Lung microvascular endothelial cell (primary cell): ENCODE measurements around the gene CD300LB. TPM values are rescaled to one million over a fixed set of nuclear protein-coding genes. Genes with fewer than 3 reads are reported as not detected.
"Not testable (repeated sequence)": the region's sequence is repeated elsewhere in the genome, so short reads cannot be mapped to it uniquely, and the experiment has no call there.

Source experiments
- DNase-seq, 2 donors: peaks; one replicate each; pipeline versions ENCODE4 v3.0.0 to v3.0.0-alpha.2; 2010; ENCODE audit warnings: low read depth in 2 of 2
- total RNA-seq: library from RNA; depleted of rRNA; stranded (reverse); fragments of >200 nt; gene quantifications from 2 replicates; pipeline ENCODE4 v1.2.1, GENCODE V29; 2014

Gene CD300LB
- total RNA-seq, 1 donor from 2014 or later, result not detected

DNA sequence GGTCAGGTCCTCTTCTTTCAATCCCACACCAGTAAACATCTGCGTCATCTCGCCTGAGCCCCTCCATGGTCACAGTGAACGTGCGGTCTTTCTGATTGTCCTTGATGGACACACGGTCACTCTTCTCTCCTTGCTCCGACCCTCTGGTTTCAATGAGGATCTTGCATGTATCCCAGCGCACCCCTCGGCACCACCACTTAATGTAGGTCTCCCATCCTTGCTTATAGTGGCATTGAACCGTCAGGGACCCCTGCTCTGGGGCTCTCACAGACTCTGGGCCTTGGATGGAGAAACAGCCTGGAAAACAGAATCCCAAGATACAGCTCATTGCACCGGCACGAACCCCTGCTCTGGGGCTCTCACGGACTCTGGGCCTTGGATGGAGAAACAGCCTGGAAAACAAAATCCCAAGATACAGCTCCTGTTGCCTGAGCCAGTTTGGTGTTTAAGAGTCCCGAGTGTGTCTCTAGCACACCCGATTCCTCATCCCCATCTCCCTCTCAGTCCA is 5.4 kb downstream of the CD300LB start:
- no peak for DNase-seq

DNA sequence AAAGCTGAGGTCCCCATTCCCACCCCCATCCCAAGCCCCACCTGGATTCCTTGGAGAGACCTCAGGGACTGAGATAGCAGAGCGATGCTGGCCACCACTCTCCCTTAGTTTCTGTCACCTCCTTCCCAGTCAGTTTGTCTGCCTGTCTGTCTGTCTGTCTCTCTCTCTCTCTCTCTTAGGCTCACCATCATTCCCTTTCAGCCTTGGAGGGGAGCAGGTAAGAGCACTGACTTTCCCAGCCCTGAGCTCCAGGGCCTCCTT is 5.9 kb downstream of the CD300LB start:
- no peak for DNase-seq

DNA sequence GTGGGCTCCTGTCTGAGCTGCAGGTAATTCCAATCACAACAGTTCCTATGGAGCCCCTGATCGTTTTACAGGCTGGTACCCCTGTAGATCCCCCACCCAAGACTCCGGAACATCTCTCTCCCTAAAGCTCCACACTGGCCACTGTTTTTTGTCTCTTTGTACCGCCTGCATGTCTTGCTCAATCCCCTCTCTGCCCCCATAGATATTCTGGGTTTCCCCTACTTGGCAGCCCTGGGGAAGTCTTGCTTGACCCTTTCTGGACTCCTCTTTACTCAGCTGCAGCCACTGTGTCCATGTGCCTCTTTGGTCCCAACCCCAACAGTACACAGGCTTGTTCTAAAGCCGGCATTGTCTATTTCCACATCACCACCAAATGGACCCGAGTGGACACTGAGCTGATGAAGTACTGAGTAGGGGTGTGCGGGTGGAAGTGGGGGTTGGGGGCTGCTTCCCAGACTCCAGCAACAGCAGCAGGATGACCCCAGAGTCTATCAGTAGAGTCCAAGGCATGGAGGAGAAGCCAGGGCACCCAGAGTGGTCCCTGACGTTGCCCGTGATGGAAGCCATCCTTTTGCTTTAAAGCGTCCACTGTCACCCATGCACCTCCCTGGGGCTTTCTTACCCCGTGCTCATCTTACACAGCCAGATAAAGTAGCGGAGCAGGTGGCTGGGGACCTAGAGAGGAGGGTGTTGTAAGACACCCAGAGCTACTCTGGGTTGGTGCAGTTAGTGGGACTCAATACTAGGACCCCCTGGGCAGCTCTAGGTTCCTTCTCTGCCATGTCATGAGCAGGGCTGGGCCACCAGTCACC is 6.4 kb downstream of the CD300LB start:
- DNase-seq, result no peak

DNA sequence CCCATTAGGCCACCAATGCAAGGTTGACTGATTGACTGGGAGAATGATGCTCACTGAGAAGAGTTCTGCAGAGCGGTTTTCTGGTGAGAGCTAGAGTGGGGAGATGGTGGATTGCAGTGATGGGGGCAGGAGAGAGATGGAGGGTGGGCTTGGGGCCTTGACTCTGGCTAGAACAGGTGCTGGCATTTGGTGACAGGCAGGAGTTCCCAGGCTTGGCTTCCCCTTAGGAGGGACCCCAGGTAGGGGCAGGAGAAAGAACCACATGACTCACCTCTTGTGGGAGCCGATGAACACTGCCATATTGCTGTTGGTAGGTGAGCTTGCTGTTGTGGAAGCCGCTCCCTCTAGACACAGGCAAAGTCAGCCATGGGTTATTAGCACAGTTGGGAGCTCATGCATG is 8.0 kb downstream of the CD300LB start:
- no peak for DNase-seq

DNA sequence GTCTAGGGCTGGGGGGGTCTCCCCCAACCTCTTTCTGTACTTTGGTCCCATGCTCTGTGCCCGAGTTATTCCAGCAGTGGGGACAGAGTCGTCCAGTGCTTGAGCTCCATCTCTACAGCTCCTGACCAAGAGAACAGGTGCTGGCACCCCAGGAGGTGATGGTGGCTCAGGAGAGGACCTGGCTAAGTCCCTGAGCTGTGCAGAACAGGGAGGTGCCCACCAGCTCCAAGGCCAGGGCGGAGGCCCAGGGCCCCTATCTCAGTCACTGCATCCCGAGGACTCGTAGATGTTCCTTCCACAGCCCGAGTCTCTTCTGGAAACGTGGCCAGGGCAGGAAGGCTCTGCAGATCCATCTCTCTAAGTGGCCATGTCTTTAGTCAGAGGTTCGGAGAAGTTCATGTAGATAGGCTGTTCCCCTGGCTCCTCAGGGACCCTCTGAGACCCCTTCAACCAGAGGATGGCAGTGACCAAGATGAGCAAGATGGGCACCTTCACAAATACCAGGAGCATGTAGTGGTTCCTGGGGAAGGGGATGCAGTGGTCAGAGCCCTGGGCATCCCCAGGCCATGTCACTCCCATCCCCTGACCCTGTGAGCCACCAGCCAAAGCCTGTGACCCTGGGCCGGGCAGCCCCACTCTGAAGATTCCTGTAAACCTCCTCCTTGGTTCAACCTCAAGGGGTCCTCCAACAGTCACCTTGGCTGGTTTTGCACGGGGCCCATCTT is 8.7 kb downstream of the CD300LB start:
- no peak for DNase-seq

DNA sequence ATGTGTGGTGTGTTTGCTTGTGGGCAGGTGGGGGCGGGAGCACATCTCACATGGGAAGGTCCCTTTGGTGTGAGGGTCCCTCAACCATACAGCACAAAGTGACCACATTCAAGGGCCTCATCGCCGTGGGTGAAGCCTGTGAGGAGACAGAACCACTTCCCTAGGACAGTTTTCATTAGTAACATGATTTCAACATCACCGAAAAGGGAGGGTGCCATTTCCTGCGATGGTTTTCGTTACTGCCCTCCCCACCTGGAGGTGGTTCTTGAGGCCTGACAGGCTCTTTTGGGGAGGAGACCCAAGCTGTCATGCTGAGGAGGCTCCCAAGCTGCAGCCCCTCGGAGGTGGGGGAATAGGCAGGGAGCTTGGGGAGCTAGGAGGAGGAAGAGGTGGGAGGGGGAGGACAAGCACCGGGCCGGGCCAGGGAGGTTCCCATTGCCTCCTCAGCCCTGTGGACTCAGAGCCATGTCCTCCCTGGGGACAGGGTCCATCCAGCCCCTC is 9.5 kb downstream of the CD300LB start:
- DNase-seq, result no peak

DNA sequence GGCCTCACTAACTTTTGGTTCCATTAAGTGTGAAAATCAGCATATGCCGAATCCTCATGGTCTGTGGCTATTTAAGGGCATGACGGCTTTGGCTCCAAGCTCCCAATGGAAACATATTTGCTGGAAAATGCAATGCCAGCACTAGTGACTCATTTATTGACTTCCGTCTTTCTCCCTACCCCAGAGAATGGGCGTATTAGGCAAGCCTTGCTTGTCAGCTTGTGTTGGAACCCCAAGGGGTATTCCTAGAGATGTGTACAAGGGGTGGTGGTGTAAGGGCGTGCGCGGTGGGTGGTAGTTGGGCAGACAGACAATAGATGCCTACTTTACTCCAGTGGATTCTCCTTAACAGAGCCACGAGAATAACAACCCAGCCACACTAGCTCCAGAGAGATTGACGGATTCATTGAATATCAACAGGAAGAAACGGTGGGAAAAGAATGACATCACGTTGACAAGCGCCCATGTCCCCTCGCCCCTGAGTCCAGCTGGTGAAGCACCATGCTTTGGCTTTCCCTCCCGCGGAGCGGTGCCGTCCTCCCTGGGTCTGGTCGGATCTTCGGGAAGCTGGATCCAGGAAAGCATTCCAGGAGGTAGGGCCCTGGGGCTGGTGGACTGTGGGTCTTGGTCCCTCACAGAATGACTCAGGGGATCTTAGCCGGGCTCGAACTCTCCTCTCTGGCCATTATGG is 10.3 kb downstream of the CD300LB start:
- DNase-seq, result peak in 1 of 2 donors; percentile 61

DNA sequence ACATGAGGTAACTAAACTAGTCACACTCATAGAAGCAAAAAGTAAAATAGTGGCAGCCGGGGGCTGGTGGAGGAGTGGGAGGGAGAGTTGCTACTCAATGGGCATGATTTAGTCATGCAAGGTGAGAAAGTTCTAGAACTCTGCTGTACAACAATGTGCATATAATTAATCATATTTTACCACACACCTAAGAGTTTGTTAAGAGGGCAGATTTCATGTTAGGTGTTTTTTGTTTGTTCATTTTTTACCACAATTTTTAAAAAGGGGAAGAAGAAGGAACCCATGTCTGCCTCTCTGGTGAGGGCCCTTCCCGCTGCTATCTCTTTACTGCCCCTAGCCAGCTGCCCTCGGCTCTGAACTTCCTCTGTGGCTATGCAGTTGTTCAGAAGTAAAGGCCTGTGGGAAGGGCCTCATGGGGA is 11.2 kb downstream of the CD300LB start:
- DNase-seq, result no peak

DNA sequence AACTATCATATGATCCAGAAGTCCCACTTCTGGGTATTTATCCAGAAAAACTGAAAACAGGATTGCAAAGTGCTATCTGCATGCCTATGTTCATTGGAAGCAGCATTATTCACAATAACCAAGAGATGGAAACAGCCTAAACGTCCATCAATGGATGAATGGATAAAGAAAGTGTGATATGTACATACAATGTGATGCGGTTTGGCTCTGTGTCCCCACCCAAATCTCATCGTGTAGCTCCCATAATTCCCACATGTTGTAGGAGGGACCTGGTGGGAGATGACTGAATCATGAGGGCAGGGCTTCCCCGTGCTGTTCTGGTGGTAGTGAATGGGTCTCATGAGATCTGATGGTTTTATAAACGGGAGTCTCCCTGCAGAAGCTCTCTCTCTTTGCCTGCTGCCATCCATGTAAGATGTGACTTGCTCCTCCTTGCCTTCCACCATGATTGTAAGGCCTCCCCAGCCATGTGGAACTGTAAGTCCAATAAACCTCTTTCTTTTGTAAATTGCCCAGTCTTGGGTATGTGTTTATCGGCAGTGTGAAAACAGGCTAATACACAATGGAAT is 12.8 kb downstream of the CD300LB start:
- not testable (repeated sequence) for DNase-seq

DNA sequence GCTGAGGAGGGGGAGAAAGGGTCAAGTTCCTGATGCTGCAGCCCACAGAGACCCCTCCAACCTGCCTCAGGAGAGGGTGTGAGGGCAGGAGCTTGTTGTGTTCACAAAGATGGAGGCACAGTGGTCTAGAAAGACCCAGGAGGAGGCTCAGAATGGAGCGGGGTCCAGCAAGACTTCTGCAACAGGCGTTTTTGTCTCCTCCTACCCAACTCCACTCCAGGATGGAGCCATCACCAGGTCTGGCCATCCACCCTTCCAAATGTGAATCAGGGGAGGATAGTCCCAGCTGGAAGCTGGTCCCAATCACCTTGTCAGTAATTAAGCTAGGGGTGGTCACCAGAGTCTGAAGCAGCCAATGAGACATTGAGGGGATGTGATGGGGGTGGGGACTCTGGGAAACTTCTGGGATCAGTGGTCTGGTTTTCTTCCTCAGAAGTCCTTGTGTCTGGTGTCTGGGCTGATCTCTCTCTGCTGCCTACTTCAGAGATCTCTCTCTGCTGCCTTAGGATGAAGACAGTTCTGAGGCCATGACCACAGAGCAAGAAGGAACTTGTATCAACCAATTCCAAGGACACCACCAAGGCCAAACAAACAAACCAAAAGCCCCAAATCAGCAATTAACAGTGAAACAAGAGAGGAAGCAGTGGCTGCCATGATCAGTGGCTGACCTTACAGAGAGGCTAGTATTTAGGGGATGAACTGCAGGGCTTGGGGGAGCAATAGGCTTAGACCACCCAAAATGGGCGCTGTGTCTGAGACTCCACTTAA is 14.5 kb downstream of the CD300LB start:
- no peak for DNase-seq

DNA sequence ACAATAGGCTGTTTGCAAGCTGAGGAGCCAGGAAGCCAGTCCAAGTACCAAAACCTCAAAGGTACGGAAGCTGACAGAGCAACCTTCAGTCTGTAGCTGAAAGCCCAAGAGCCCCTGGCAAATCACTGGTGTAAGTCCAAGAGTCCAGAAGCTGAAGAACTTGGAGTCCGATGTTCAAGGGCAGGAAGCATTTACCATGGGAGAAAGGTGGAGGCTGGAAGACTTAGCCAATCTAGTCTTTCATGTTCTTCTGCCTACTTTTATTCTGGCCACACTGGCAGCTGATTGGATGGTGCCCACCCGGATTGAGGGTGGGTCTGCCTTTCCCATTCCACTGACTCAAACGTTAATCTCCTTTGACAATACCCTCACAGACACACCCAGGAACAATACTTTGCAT is 15.3 kb downstream of the CD300LB start:
- DNase-seq, result no peak

DNA sequence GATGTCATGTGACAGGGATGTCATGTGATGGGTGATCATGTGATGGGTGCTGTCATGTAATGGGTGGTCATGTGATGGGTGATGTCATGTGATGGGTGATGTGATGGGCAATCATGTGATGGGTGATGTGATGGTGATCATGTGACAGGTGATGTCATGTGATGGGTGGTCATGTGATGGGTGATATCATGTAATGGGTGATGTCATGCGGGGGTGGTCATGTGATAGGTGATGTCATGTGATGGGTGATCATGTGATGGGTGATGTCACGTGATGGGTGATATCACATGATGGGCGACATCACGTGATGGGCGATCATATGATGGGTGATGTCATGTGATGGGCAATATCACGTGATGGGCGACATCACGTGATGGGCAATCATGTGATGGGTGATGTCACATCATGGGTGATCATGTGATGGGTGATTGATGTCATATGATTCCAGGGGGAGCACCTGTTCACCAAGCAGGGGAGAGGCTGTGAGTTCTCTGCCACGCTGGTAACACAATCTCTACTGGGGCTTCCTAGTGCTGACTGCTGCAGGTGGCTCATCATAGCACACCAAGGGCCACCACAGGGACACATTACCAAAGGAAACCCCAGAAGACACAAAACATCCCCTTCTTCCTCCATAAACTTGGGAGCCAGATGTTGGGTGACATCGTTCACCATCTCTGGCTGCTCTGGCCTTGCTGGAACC is 16.5 kb downstream of the CD300LB start:
- no peak for DNase-seq

DNA sequence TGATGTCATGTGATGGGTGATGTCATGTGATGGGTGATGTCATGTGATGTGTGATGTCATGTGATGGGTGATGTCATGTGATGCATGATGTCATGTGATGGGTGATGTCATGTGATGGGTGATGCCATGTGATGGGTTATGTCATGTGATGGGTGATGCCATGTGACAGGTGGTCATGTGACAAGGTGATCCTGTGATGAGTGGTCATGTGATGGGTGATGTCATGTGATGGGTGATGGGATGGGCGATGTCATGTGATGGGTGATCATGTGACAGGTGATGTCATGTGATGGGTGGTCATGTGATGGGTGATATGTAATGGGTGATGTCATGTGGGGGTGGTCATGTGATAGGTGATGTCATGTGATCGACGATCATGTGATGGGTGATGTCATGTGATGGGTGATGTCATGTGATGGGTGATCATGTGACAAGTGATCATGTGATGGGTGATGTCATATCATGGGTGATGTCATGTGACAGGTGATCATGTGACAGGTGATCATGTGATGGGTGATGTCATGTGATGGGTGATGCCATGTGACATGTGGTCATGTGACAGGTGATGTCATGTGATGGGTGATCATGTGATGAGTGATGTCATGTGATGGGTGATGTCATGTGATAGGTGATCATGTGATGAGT is 17.2 kb downstream of the CD300LB start:
- peak; percentile 39 to 57 for DNase-seq

DNA sequence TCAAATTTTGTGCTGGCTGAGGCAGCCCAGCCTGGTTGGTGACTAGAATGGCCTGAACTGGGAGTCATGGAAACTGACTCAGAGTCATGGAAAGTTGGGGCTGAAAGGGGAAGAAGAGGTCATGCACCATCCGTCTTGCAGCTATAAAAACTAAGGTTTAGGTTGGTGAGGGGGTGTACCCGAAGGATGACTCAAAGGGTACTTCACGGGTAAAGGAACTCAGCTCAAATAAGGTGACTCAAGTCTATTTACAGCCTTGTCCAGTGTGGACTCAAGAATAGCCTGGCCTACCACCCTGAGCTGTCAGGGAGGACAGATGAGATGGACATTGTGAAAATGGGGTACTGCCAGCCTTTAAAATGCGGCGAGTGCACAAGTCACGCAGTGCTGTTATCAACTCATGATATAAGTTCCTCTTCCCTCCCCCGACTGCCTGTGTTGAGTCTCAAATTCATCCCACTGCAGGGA is 18.6 kb downstream of the CD300LB start:
- DNase-seq, result no peak

DNA sequence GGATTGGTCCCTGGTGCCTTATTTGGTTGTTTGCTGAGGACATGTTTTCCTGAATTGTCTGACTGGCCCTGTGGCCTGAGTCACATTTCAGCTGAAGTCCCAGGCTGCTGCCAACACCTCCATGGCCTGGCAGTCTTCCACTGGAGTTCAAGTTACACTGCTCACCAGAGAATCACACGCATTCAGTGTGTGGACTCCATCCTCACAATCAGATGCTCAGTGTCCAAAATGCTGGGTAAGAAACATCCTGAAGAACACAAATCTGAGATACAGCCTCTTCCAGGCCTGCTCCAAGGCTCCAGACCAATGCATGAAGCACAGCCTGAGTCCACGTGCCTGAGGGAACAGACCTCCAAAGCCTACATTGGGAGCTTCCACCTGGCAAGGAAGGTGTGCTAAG is 19.2 kb downstream of the CD300LB start:
- DNase-seq, result no peak

DNA sequence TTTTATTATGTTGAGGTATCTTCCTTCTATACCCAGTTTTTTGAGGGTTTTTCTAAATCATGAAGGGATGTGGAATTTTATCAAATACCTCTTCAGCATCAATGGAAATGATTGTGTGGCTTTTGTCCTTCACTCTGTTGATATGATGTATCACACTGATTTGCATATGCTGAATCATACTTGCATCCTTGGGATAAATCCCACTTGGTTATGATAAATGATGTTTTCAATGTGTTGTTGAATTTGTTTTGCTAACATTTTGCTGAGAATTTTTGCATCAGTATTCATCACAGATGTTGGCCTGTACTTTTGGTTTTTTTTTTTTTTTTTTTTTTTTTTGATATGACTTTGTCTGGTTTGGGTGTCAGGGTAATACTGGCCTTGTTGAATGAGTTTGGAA is 23.1 kb downstream of the CD300LB start:
- no peak for DNase-seq

DNA sequence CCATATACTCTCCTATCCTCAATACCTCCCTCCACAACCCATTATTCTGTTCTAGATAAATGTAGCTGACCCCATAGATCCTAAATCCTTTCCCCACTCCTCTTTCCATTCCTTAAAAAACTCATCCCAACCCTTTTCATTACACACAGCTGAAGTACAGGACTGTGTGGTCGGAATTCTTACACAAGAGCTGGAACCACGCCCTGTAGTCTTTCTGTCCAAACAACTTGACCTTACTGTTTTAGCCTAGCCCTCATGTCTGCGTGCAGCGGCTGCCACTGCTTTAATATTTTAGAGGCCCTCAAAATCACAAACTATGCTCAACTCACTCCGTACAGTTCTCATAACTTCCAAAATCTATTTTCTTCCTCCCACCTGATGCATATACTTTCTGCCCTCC is 27.3 kb downstream of the CD300LB start:
- not testable (repeated sequence) for DNase-seq

DNA sequence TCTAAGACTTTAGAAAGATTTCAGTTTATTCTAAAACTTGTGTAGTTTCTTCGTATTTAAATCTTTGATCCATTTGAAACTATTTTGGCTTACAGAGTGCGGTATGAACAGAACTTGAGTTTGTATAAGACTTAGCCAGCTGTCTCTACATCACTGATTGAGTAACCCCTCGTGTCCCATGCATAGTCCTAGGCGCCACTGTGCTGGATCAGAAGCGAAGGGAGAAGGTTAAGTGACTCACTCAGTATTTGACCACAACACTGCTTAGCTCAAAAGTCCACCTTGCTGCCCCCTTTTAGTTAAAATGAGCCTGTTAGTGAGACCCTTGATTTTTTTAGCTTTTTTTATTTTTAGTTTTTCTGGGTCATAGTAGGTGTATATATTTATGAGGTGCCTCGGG is 28.4 kb downstream of the CD300LB start:
- DNase-seq, result no peak

DNA sequence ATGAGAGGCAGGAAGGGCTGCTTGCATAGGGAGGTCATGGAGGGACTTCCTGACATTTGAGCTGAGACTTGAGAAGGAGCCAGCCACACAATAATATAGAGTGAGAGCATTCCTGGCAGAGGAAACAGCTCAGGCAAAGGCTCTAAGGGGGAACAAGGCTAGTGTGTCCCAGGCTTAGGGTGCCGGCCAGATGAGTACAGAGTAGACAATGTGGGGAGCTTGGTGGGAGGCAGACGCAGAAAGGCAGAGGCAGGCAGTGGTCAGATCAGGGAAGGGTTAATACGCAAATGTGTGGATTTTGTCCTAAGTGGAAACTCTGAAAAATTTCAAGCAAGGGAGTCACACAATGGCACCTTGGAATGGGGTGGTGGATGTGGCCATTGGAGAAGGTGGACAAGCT is 31.3 kb downstream of the CD300LB start:
- DNase-seq, result no peak

DNA sequence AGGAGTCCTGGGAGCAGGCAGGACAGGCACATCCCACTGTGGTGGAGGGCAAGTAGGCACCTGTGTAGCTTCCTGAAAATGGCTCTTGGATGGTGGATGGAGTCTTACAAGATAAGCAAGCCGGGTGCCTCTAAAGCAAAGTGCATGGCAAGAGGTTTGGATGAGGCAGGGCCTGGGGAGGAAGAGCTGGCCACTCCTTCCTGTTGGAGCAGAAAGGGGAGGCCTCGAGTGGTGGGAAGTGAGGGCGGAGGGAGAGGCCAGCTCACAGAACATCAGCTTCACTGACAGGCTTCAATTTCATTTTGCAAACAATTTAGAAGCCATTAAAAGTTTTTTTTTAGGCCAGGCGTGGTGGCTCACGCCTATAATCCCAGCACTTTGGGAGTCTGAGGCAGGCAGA is 33.8 kb downstream of the CD300LB start:
- no peak for DNase-seq
